ENCODE data around the gene GNB1. TPM values are rescaled to one million over a fixed set of nuclear protein-coding genes. Genes with fewer than 3 reads are reported as not detected.

The GNB1 gene
- total and polyA plus RNA-seq, 7 experiments from 2014 or later, result 48.1 to 358 (median 232) TPM

- no peak overlapping the region for H3K27ac ChIP-seq (ENCODE audit: low read depth, low read length)
- ChIA-PET POLR2A (no interaction called here), CTCF (no interaction called here)
- H3K36me3 ChIP-seq (ENCODE audit: control insufficient read depth in 2 of 3, insufficient read depth in 3 of 3, low read length in 3 of 3), result peaks cover 0 to 5% (median 0%) of the 10 kb centered on the region in 3 experiments
- no peak overlapping the region for H3K4me3 ChIP-seq (ENCODE audit: low read length)
- H3K4me1 ChIP-seq (ENCODE audit: control insufficient read depth in 2 of 2, insufficient read depth in 2 of 2, low read length in 2 of 2), result peaks cover 26 to 36% of the 10 kb centered on the region in 2 donors
- Mint-ChIP-seq H3K4me3 (peak overlapping the region; percentile 5 to 71 (median 38)), H3K27me3 (no peaks in the 10 kb centered on the region), H3K27ac (peak overlapping the region in 7 of 9 donors; percentile 37 to 87 (median 53)), H3K4me1 (peaks cover 35 to 47% (median 44%) of the 10 kb centered on the region in 7 donors), H3K9me3 (peaks cover 0 to 8% (median 2%) of the 10 kb centered on the region in 11 donors), H3K36me3 (peaks cover 5 to 26% (median 10%) of the 10 kb centered on the region in 5 donors)
- ATAC-seq (no peak), DNase-seq (no peak)
- H3K9me3 ChIP-seq (ENCODE audit: control insufficient read depth in 2 of 3, low read length in 3 of 3), result no peaks in the 10 kb centered on the region
- no peaks in the 10 kb centered on the region for H3K27me3 ChIP-seq (ENCODE audit: control insufficient read depth in 2 of 2, insufficient read depth in 2 of 2, low read length in 2 of 2)
- intact Hi-C loops (cut with micrococcal nuclease), result loop anchor here in 1 of 2 donors (5.0 kb wide), 1 partner anchor 752 kb away; the partner anchor contains the start of gene PANK4
These were observed 115.3 kb downstream of the GNB1 start for GRCh38 chr1:1775327-1776226.

GRCh38 chr1:1773874-1774273 is 117.0 kb downstream of the GNB1 start:
- DNase-seq, result no peak
- intact Hi-C loops (cut with micrococcal nuclease), result no loop called here
- Histone ChIP-seq H3K4me3 (ENCODE audit: low read length) (no peak overlapping the region), H3K4me1 (ENCODE audit: control insufficient read depth in 2 of 2, insufficient read depth in 2 of 2, low read length in 2 of 2) (peaks cover 9 to 19% of the 10 kb centered on the region in 2 donors), H3K27ac (ENCODE audit: low read depth, low read length) (no peak overlapping the region), H3K9me3 (ENCODE audit: control insufficient read depth in 2 of 3, low read length in 3 of 3) (no peaks in the 10 kb centered on the region), H3K36me3 (ENCODE audit: control insufficient read depth in 2 of 3, insufficient read depth in 3 of 3, low read length in 3 of 3) (peaks cover 0 to 5% (median 1%) of the 10 kb centered on the region in 3 experiments), H3K27me3 (ENCODE audit: control insufficient read depth in 2 of 2, insufficient read depth in 2 of 2, low read length in 2 of 2) (no peaks in the 10 kb centered on the region)
- peaks cover 24 to 31% (median 28%) of the 10 kb centered on the region in 7 donors for H3K4me1 Mint-ChIP-seq
- peaks cover 0 to 12% (median 3%) of the 10 kb centered on the region in 11 donors for H3K9me3 Mint-ChIP-seq
- no peak overlapping the region for H3K4me3 Mint-ChIP-seq
- POLR2A ChIA-PET, result no interaction called here
- H3K36me3 Mint-ChIP-seq, result peaks cover 5 to 35% (median 17%) of the 10 kb centered on the region in 5 donors
- peak overlapping the region in 1 of 9 donors; percentile 51 for H3K27ac Mint-ChIP-seq
- H3K27me3 Mint-ChIP-seq, result no peaks in the 10 kb centered on the region
- CTCF ChIA-PET, result no interaction called here
- ATAC-seq, result no peak

GRCh38 chr1:1771096-1771495 is 119.8 kb downstream of the GNB1 start:
- H3K27me3 Mint-ChIP-seq, result no peaks in the 10 kb centered on the region
- ChIA-PET POLR2A (interaction anchor here (1.0 kb wide), 1 partner anchor 9 kb away, joined by 3 read pairs; no protein-coding TSS in a partner anchor), CTCF (no interaction called here)
- H3K27ac ChIP-seq (ENCODE audit: low read depth, low read length), result no peak overlapping the region
- H3K36me3 Mint-ChIP-seq, result peaks cover 5 to 46% (median 24%) of the 10 kb centered on the region in 5 donors
- no peak overlapping the region for H3K4me3 Mint-ChIP-seq
- H3K36me3 ChIP-seq (ENCODE audit: control insufficient read depth in 2 of 3, insufficient read depth in 3 of 3, low read length in 3 of 3), result peaks cover 0 to 19% (median 5%) of the 10 kb centered on the region in 3 experiments
- H3K4me1 Mint-ChIP-seq, result peaks cover 14 to 22% (median 20%) of the 10 kb centered on the region in 7 donors
- H3K27ac Mint-ChIP-seq, result no peak overlapping the region
- no peak overlapping the region for H3K4me3 ChIP-seq (ENCODE audit: low read length)
- H3K4me1 ChIP-seq (ENCODE audit: control insufficient read depth in 2 of 2, insufficient read depth in 2 of 2, low read length in 2 of 2), result peaks cover 0 to 10% of the 10 kb centered on the region in 2 donors
- no peaks in the 10 kb centered on the region for H3K9me3 ChIP-seq (ENCODE audit: control insufficient read depth in 2 of 3, low read length in 3 of 3)
- H3K27me3 ChIP-seq (ENCODE audit: control insufficient read depth in 2 of 2, insufficient read depth in 2 of 2, low read length in 2 of 2), result no peaks in the 10 kb centered on the region
- DNase-seq, result no peak
- ATAC-seq, result no peak
- peaks cover 0 to 16% (median 3%) of the 10 kb centered on the region in 11 donors for H3K9me3 Mint-ChIP-seq
- intact Hi-C loops (cut with micrococcal nuclease), result no loop called here

- H3K27ac ChIP-seq (ENCODE audit: low read depth, low read length), result no peak overlapping the region
- ChIA-PET CTCF (no interaction called here), POLR2A (interaction anchor here (0.7 kb wide), 1 partner anchor 11 kb away, joined by 3 read pairs; no protein-coding TSS in a partner anchor)
- H3K9me3 ChIP-seq (ENCODE audit: control insufficient read depth in 2 of 3, low read length in 3 of 3), result no peaks in the 10 kb centered on the region
- Mint-ChIP-seq H3K27ac (no peak overlapping the region), H3K9me3 (peaks cover 0 to 16% (median 3%) of the 10 kb centered on the region in 11 donors), H3K36me3 (peaks cover 5 to 43% (median 24%) of the 10 kb centered on the region in 5 donors), H3K4me1 (peaks cover 4 to 14% (median 11%) of the 10 kb centered on the region in 7 donors), H3K27me3 (no peaks in the 10 kb centered on the region), H3K4me3 (no peak overlapping the region)
- ATAC-seq, result no peak
- H3K27me3 ChIP-seq (ENCODE audit: control insufficient read depth in 2 of 2, insufficient read depth in 2 of 2, low read length in 2 of 2), result no peaks in the 10 kb centered on the region
- intact Hi-C loops (cut with micrococcal nuclease), result no loop called here
- H3K4me3 ChIP-seq (ENCODE audit: low read length), result no peak overlapping the region
- H3K4me1 ChIP-seq (ENCODE audit: control insufficient read depth in 2 of 2, insufficient read depth in 2 of 2, low read length in 2 of 2), result peaks cover 0 to under 1% of the 10 kb centered on the region in 2 donors
- peaks cover 0 to 20% (median 5%) of the 10 kb centered on the region in 3 experiments for H3K36me3 ChIP-seq (ENCODE audit: control insufficient read depth in 2 of 3, insufficient read depth in 3 of 3, low read length in 3 of 3)
- DNase-seq, result no peak
These were observed 120.8 kb downstream of the GNB1 start for GRCh38 chr1:1770102-1770501.

DNA sequence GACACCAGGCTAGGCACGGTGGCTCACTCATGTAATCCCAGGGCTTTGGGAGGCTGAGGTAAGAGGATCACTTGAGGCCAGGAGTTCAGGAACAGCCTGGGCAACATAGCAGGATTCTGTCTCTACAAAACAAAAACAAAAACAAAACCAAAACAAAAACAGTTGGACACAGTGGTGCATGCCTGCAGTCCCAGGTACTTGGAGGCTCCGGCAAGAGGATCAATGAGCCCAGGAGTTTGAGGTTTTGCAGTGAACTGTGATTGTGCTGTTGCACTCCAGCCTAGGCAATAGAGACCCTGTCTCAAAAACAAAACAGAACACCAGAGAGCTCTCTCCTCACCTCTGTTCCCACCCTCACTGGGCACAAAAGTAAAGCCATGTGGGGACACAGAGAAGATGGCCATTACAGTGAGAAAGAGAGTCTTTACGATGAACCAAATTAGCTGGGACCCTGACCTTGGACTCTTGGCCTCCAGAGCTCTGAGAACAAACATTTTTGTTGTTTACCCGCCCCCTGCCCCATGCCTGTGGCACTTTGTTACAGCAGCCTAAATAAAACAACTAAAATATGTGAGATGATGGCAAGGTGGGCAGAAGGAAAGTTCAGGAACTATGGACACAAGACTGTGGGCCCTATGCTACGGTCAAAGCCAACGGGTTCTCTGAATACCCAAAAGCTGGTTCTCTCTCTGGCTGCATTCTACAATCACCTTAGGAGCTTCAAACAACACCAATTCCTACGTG is 122.5 kb downstream of the GNB1 start:
- Mint-ChIP-seq H3K9me3 (peaks cover 0 to 16% (median 3%) of the 10 kb centered on the region in 11 donors), H3K4me1 (peaks cover 0 to 14% (median 9%) of the 10 kb centered on the region in 7 donors), H3K36me3 (peaks cover 5 to 46% (median 24%) of the 10 kb centered on the region in 5 donors), H3K27me3 (no peaks in the 10 kb centered on the region), H3K27ac (no peak overlapping the region), H3K4me3 (no peak overlapping the region)
- CTCF ChIA-PET, result no interaction called here
- intact Hi-C loops (cut with micrococcal nuclease), result no loop called here
- no peak overlapping the region for H3K4me3 ChIP-seq (ENCODE audit: low read length)
- H3K36me3 ChIP-seq (ENCODE audit: control insufficient read depth in 2 of 3, insufficient read depth in 3 of 3, low read length in 3 of 3), result peaks cover 0 to 36% (median 5%) of the 10 kb centered on the region in 3 experiments
- H3K4me1 ChIP-seq (ENCODE audit: control insufficient read depth in 2 of 2, insufficient read depth in 2 of 2, low read length in 2 of 2), result no peaks in the 10 kb centered on the region
- ATAC-seq (no peak), DNase-seq (no peak)
- no peaks in the 10 kb centered on the region for H3K27me3 ChIP-seq (ENCODE audit: control insufficient read depth in 2 of 2, insufficient read depth in 2 of 2, low read length in 2 of 2)
- POLR2A ChIA-PET, result interaction anchor here (1.3 kb wide), 1 partner anchor 11 kb away, joined by 4 read pairs; no protein-coding TSS in a partner anchor
- no peaks in the 10 kb centered on the region for H3K9me3 ChIP-seq (ENCODE audit: control insufficient read depth in 2 of 3, low read length in 3 of 3)
- H3K27ac ChIP-seq (ENCODE audit: low read depth, low read length), result no peak overlapping the region

- peak overlapping the region in 1 of 9 donors; percentile 14 for H3K27ac Mint-ChIP-seq
- Histone ChIP-seq H3K27me3 (ENCODE audit: control insufficient read depth in 2 of 2, insufficient read depth in 2 of 2, low read length in 2 of 2) (no peaks in the 10 kb centered on the region), H3K27ac (ENCODE audit: low read depth, low read length) (no peak overlapping the region), H3K9me3 (ENCODE audit: control insufficient read depth in 2 of 3, low read length in 3 of 3) (no peaks in the 10 kb centered on the region), H3K4me1 (ENCODE audit: control insufficient read depth in 2 of 2, insufficient read depth in 2 of 2, low read length in 2 of 2) (no peaks in the 10 kb centered on the region), H3K36me3 (ENCODE audit: control insufficient read depth in 2 of 3, insufficient read depth in 3 of 3, low read length in 3 of 3) (peaks cover 0 to 59% (median 10%) of the 10 kb centered on the region in 3 experiments), H3K4me3 (ENCODE audit: low read length) (no peak overlapping the region)
- ChIA-PET CTCF (interaction anchor here (0.6 kb wide), 1 partner anchor 135 kb away, joined by 3 read pairs; no protein-coding TSS in a partner anchor), POLR2A (no interaction called here)
- peaks cover 0 to 11% (median 5%) of the 10 kb centered on the region in 7 donors for H3K4me1 Mint-ChIP-seq
- intact Hi-C loops (cut with micrococcal nuclease), result no loop called here
- no peaks in the 10 kb centered on the region for H3K27me3 Mint-ChIP-seq
- no peak for ATAC-seq
- no peak for DNase-seq
- H3K36me3 Mint-ChIP-seq, result peaks cover 0 to 29% (median 12%) of the 10 kb centered on the region in 5 donors
- H3K9me3 Mint-ChIP-seq, result peaks cover 0 to 6% (median 0%) of the 10 kb centered on the region in 11 donors
- no peak overlapping the region for H3K4me3 Mint-ChIP-seq
These were observed 125.9 kb downstream of the GNB1 start for GRCh38 chr1:1764876-1765470.

Data from naive thymus-derived CD4-positive, alpha-beta T cell (primary cell).